Ishikawa (cell line): Measurements from ENCODE around the gene PRKRA.

Experiments used
- CEBPB ChIP-seq: IDR thresholded peaks from 2 replicates; pipeline ENCODE4 v1.6.1; 2012
- EGR1 ChIP-seq: IDR thresholded peaks from 2 replicates; pipeline ENCODE4 v1.6.1; 2012
- EP300 ChIP-seq: IDR thresholded peaks from 2 replicates; pipeline ENCODE4 v1.6.1; 2012; ENCODE audit warnings: borderline replicate concordance
- FOXM1 ChIP-seq: IDR thresholded peaks from 2 replicates; pipeline ENCODE4 v1.6.1; 2012; ENCODE audit warnings: low read depth, borderline replicate concordance
- RAD21 ChIP-seq: IDR thresholded peaks from 2 replicates; pipeline ENCODE4 v1.6.1; 2012; ENCODE audit warnings: low read depth
- REST ChIP-seq: IDR thresholded peaks from 2 replicates; pipeline ENCODE4 v1.6.1; 2012; ENCODE audit warnings: low read depth, mild to moderate bottlenecking
- TCF12 ChIP-seq: IDR thresholded peaks from 2 replicates; pipeline ENCODE4 v1.6.1; 2012; ENCODE audit warnings: low read depth
- USF1 ChIP-seq: IDR thresholded peaks from 2 replicates; pipeline ENCODE4 v1.6.1; 2012
- ZBTB7A ChIP-seq: IDR thresholded peaks from 2 replicates; pipeline ENCODE4 v1.6.1; 2012; ENCODE audit warnings: low read depth

GRCh38 chr2:178395295-178395694 is 55.7 kb downstream of the PRKRA start:
- no peak for TF ChIP-seq CEBPB
- no peak for TF ChIP-seq USF1
- TF ChIP-seq ZBTB7A, result no peak
- TF ChIP-seq TCF12, result no peak
- no peak for TF ChIP-seq RAD21
- no peak for TF ChIP-seq EGR1
- TF ChIP-seq EP300, result no peak
- no peak for TF ChIP-seq REST
- TF ChIP-seq FOXM1, result no peak
